ENCODE measurements around the gene SPTLC2. TPM values are rescaled to one million over a fixed set of nuclear protein-coding genes. Genes with fewer than 3 reads are reported as not detected.

Gene SPTLC2
- total and polyA plus RNA-seq, 5 donors from 2014 or later = 8.9 to 18.1 (median 10.1) TPM

GRCh38 chr14:77607741-77608302 is 8.6 kb downstream of the SPTLC2 start:
- H3K27me3 ChIP-seq (ENCODE audit: control insufficient read depth, insufficient read depth, low read length) = no peaks in the 10 kb centered on the region
- peaks cover 4% of the 10 kb centered on the region for H3K36me3 Mint-ChIP-seq
- H3K27me3 Mint-ChIP-seq = no peaks in the 10 kb centered on the region
- ATAC-seq (ENCODE audit: low read depth in 2 of 2) (peak; percentile 43 to 64), DNase-seq (peak in 1 of 3 donors; percentile 82)
- no peaks in the 10 kb centered on the region for H3K9me3 Mint-ChIP-seq
- peaks cover 15% of the 10 kb centered on the region for H3K4me1 ChIP-seq (ENCODE audit: control insufficient read depth, insufficient read depth, low read length, poor library complexity, severe bottlenecking)
- H3K4me3 Mint-ChIP-seq = peak overlapping the region; percentile 12 to 65 (median 32)
- peaks cover 21 to 65% (median 39%) of the 10 kb centered on the region in 4 donors for H3K4me1 Mint-ChIP-seq
- H3K27ac ChIP-seq (ENCODE audit: insufficient read depth, low read length, poor library complexity, severe bottlenecking) = peak overlapping the region; percentile 3
- no peaks in the 10 kb centered on the region for H3K36me3 ChIP-seq (ENCODE audit: control insufficient read depth, insufficient read depth, low read length)
- H3K9me3 ChIP-seq (ENCODE audit: control insufficient read depth in 2 of 2, low read length in 2 of 2) = no peaks in the 10 kb centered on the region
- H3K27ac Mint-ChIP-seq = peak overlapping the region; percentile 21 to 77 (median 63)
- peak overlapping the region; percentile 20 for H3K4me3 ChIP-seq (ENCODE audit: low read depth, low read length)

DNA sequence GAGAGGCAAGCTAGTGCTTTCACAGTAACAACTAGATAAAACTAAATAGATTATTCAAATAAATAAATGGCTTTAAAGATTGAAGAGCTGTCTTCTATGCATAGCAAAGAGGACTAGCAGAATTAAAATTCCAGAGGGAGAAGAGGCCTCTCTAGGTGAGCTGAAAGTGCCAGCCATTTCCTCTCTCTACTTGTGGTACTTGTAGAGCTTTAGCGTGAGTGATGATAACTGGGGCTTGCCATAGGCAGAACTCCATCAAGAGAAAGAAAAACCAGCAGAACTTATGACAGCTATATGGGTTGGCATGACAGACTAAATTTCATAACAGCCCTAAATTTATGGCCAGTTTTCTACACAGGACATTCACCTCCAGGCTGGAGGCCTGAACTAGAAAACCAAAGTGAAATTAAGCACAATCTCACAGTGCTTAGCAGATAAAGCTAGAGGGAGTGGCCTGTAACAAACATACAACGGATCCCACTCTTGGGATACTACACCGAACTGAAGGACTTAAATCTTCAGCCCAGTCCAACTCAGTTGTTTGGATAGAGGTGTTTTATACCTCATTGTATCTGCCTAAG is 11.0 kb downstream of the SPTLC2 start:
- H3K4me3 ChIP-seq (ENCODE audit: low read depth, low read length) = no peak overlapping the region
- no peaks in the 10 kb centered on the region for H3K36me3 ChIP-seq (ENCODE audit: control insufficient read depth, insufficient read depth, low read length)
- peaks cover 8% of the 10 kb centered on the region for H3K36me3 Mint-ChIP-seq
- no peak overlapping the region for H3K4me3 Mint-ChIP-seq
- no peak overlapping the region for H3K27ac ChIP-seq (ENCODE audit: insufficient read depth, low read length, poor library complexity, severe bottlenecking)
- peaks cover 15% of the 10 kb centered on the region for H3K4me1 ChIP-seq (ENCODE audit: control insufficient read depth, insufficient read depth, low read length, poor library complexity, severe bottlenecking)
- no peaks in the 10 kb centered on the region for H3K27me3 Mint-ChIP-seq
- ATAC-seq (ENCODE audit: low read depth in 2 of 2) (no peak), DNase-seq (no peak)
- no peaks in the 10 kb centered on the region for H3K9me3 ChIP-seq (ENCODE audit: control insufficient read depth in 2 of 2, low read length in 2 of 2)
- H3K4me1 Mint-ChIP-seq = peaks cover 25 to 73% (median 52%) of the 10 kb centered on the region in 4 donors
- no peaks in the 10 kb centered on the region for H3K9me3 Mint-ChIP-seq
- H3K27ac Mint-ChIP-seq = no peak overlapping the region
- H3K27me3 ChIP-seq (ENCODE audit: control insufficient read depth, insufficient read depth, low read length) = no peaks in the 10 kb centered on the region

GRCh38 chr14:77603654-77604255 is 12.7 kb downstream of the SPTLC2 start:
- Mint-ChIP-seq H3K27ac (peak overlapping the region in 2 of 3 donors; percentile 37 to 54), H3K9me3 (no peaks in the 10 kb centered on the region), H3K27me3 (no peaks in the 10 kb centered on the region), H3K4me1 (peaks cover 34 to 77% (median 62%) of the 10 kb centered on the region in 4 donors), H3K4me3 (no peak overlapping the region), H3K36me3 (peaks cover 8% of the 10 kb centered on the region)
- Histone ChIP-seq H3K9me3 (ENCODE audit: control insufficient read depth in 2 of 2, low read length in 2 of 2) (no peaks in the 10 kb centered on the region), H3K36me3 (ENCODE audit: control insufficient read depth, insufficient read depth, low read length) (no peaks in the 10 kb centered on the region), H3K4me3 (ENCODE audit: low read depth, low read length) (no peak overlapping the region), H3K4me1 (ENCODE audit: control insufficient read depth, insufficient read depth, low read length, poor library complexity, severe bottlenecking) (peaks cover 18% of the 10 kb centered on the region), H3K27ac (ENCODE audit: insufficient read depth, low read length, poor library complexity, severe bottlenecking) (no peak overlapping the region), H3K27me3 (ENCODE audit: control insufficient read depth, insufficient read depth, low read length) (no peaks in the 10 kb centered on the region)
- ATAC-seq (ENCODE audit: low read depth in 2 of 2) (no peak), DNase-seq (no peak)

- Histone ChIP-seq H3K4me1 (ENCODE audit: control insufficient read depth, insufficient read depth, low read length, poor library complexity, severe bottlenecking) (peaks cover 19% of the 10 kb centered on the region), H3K36me3 (ENCODE audit: control insufficient read depth, insufficient read depth, low read length) (no peaks in the 10 kb centered on the region), H3K4me3 (ENCODE audit: low read depth, low read length) (no peak overlapping the region), H3K27me3 (ENCODE audit: control insufficient read depth, insufficient read depth, low read length) (no peaks in the 10 kb centered on the region), H3K9me3 (ENCODE audit: control insufficient read depth in 2 of 2, low read length in 2 of 2) (no peaks in the 10 kb centered on the region), H3K27ac (ENCODE audit: insufficient read depth, low read length, poor library complexity, severe bottlenecking) (no peak overlapping the region)
- H3K36me3 Mint-ChIP-seq = peaks cover 8% of the 10 kb centered on the region
- peak overlapping the region in 1 of 3 donors; percentile 54 for H3K27ac Mint-ChIP-seq
- H3K9me3 Mint-ChIP-seq = no peaks in the 10 kb centered on the region
- H3K4me3 Mint-ChIP-seq = no peak overlapping the region
- peaks cover 30 to 78% (median 62%) of the 10 kb centered on the region in 4 donors for H3K4me1 Mint-ChIP-seq
- ATAC-seq (ENCODE audit: low read depth in 2 of 2) (no peak), DNase-seq (no peak)
- no peaks in the 10 kb centered on the region for H3K27me3 Mint-ChIP-seq
Measured at GRCh38 chr14:77603031-77603430, 13.4 kb downstream of the SPTLC2 start.

GRCh38 chr14:77601846-77602619 is 14.4 kb downstream of the SPTLC2 start:
- ATAC-seq (ENCODE audit: low read depth in 2 of 2) (no peak), DNase-seq (no peak)
- Mint-ChIP-seq H3K27me3 (no peaks in the 10 kb centered on the region), H3K36me3 (peaks cover 8% of the 10 kb centered on the region), H3K4me1 (peaks cover 25 to 73% (median 54%) of the 10 kb centered on the region in 4 donors), H3K9me3 (no peaks in the 10 kb centered on the region), H3K27ac (no peak overlapping the region), H3K4me3 (peak overlapping the region in 1 of 4 donors; percentile 65)
- Histone ChIP-seq H3K36me3 (ENCODE audit: control insufficient read depth, insufficient read depth, low read length) (peaks cover under 1% of the 10 kb centered on the region), H3K4me1 (ENCODE audit: control insufficient read depth, insufficient read depth, low read length, poor library complexity, severe bottlenecking) (peaks cover 14% of the 10 kb centered on the region), H3K27me3 (ENCODE audit: control insufficient read depth, insufficient read depth, low read length) (no peaks in the 10 kb centered on the region), H3K4me3 (ENCODE audit: low read depth, low read length) (no peak overlapping the region), H3K9me3 (ENCODE audit: control insufficient read depth in 2 of 2, low read length in 2 of 2) (no peaks in the 10 kb centered on the region), H3K27ac (ENCODE audit: insufficient read depth, low read length, poor library complexity, severe bottlenecking) (no peak overlapping the region)

DNA sequence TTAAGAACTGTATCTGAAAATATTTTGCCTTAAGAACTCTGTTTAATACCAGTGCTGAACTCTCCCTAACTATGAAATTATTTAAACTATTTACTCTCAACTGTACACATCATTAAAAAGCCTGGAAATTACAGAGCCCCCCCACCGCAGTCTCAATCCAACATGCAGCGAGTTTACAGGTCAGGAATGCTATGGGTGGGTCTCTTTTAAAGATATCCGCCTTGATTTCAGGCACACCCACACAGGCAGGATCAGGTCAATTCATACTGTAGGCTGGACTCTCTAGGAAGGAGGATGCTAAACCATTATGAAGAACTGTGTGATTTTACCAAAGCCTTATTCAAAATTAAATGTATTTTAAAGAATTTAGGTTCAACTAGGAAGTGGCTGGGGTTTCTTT is 16.5 kb downstream of the SPTLC2 start:
- Histone ChIP-seq H3K4me3 (ENCODE audit: low read depth, low read length) (no peak overlapping the region), H3K27ac (ENCODE audit: insufficient read depth, low read length, poor library complexity, severe bottlenecking) (no peak overlapping the region), H3K4me1 (ENCODE audit: control insufficient read depth, insufficient read depth, low read length, poor library complexity, severe bottlenecking) (peaks cover 7% of the 10 kb centered on the region), H3K36me3 (ENCODE audit: control insufficient read depth, insufficient read depth, low read length) (peaks cover 16% of the 10 kb centered on the region), H3K9me3 (ENCODE audit: control insufficient read depth in 2 of 2, low read length in 2 of 2) (no peaks in the 10 kb centered on the region), H3K27me3 (ENCODE audit: control insufficient read depth, insufficient read depth, low read length) (no peaks in the 10 kb centered on the region)
- Mint-ChIP-seq H3K4me1 (peaks cover 29 to 67% (median 41%) of the 10 kb centered on the region in 4 donors), H3K9me3 (no peaks in the 10 kb centered on the region), H3K27ac (peak overlapping the region in 2 of 3 donors; percentile 8 to 63), H3K36me3 (peaks cover 17% of the 10 kb centered on the region), H3K4me3 (no peak overlapping the region), H3K27me3 (no peaks in the 10 kb centered on the region)
- DNase-seq (no peak), ATAC-seq (ENCODE audit: low read depth in 2 of 2) (no peak)

DNA sequence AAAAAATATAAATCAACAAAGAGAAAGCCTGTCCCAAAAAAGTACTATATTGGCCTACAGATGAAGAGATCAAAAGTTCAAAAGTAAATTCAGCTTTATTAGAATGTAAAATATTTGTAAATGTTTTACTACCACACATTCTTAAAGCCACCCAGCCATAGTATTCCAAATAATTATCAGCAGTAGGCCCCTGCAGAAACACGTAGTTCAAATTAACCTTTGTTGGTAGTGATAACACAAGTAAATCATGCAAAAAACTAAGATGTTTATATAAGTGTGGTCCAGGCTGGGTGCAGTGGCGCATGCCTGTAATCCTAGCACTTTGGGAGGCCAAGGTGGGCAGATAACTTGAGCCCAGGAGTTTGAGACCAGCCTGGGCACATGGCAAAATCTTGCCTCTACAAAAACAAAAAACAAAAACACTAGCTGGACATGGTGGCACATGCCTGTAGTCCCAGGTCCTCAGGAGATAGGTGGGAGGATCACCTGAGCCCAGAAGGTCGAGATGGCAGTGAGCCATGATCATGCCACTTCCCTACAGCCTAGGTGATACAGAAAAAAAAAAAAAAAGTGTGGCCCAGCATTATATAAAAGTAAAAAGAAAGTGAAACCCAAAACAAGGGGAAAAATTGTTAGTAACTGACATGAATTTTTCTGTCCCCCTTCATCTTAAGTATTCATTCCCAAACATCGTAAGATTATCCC is 17.9 kb downstream of the SPTLC2 start:
- H3K9me3 ChIP-seq (ENCODE audit: control insufficient read depth in 2 of 2, low read length in 2 of 2) = no peaks in the 10 kb centered on the region
- peak overlapping the region; percentile 23 for H3K27ac ChIP-seq (ENCODE audit: insufficient read depth, low read length, poor library complexity, severe bottlenecking)
- no peaks in the 10 kb centered on the region for H3K9me3 Mint-ChIP-seq
- peaks cover 14% of the 10 kb centered on the region for H3K4me1 ChIP-seq (ENCODE audit: control insufficient read depth, insufficient read depth, low read length, poor library complexity, severe bottlenecking)
- peaks cover 38 to 71% (median 48%) of the 10 kb centered on the region in 4 donors for H3K4me1 Mint-ChIP-seq
- no peaks in the 10 kb centered on the region for H3K27me3 ChIP-seq (ENCODE audit: control insufficient read depth, insufficient read depth, low read length)
- peak; percentile 34 to 62 for ATAC-seq (ENCODE audit: low read depth in 2 of 2)
- H3K4me3 Mint-ChIP-seq = peak overlapping the region; percentile 45 to 81 (median 54)
- peaks cover 20% of the 10 kb centered on the region for H3K36me3 ChIP-seq (ENCODE audit: control insufficient read depth, insufficient read depth, low read length)
- H3K4me3 ChIP-seq (ENCODE audit: low read depth, low read length) = peak overlapping the region; percentile 40
- peak in 2 of 3 donors; percentile 14 to 45 for DNase-seq
- peaks cover 22% of the 10 kb centered on the region for H3K36me3 Mint-ChIP-seq
- peak overlapping the region; percentile 47 to 72 (median 58) for H3K27ac Mint-ChIP-seq
- H3K27me3 Mint-ChIP-seq = no peaks in the 10 kb centered on the region

Measured in CD4-positive, CD25-positive, alpha-beta regulatory T cell (primary cell).